ENCODE data around the gene MTUS2.

- TF ChIP-seq POLR2A (IDR thresholded peaks at IDR 0.05; ENCODE audit: extremely low read depth, insufficient read length) (no peak), CTCF (IDR thresholded peaks at IDR 0.05; ENCODE audit: low read depth, low read length) (no peak), MAX (IDR thresholded peaks at IDR 0.05; ENCODE audit: low read depth, low read length) (no peak), MYC (IDR thresholded peaks at IDR 0.05; ENCODE audit: low read depth, low read length) (no peak)
Observed at GRCh38 chr13:28890712-28891111, 70.6 kb downstream of the MTUS2 start.
